ENCODE measurements around the gene DZIP1. TPM values are rescaled to one million over a fixed set of nuclear protein-coding genes. Genes with fewer than 3 reads are reported as not detected.

The DZIP1 gene
- total RNA-seq, 1 experiment from 2014 or later = 33.6 TPM

- DNase-seq = no peak
- peaks cover 25 to 69% (median 63%) of the 10 kb centered on the region in 3 experiments; a peak in 6 of 7 replicates for H3K36me3 Mint-ChIP-seq (ENCODE audit: insufficient read depth in 1 of 3, low read depth in 3 of 3)
- no peaks in the 10 kb centered on the region for H3K9me3 ChIP-seq (ENCODE audit: control insufficient read depth, low read depth, low read length)
- no peaks in the 10 kb centered on the region for H4K20me1 ChIP-seq (ENCODE audit: control insufficient read depth, insufficient read depth, insufficient read length)
- H2AFZ ChIP-seq (ENCODE audit: low read length) = no peak overlapping the region
- no peak overlapping the region for H4K8ac ChIP-seq (replicated peaks; ENCODE audit: insufficient read length, low read depth, low read length)
- H3K4me1 ChIP-seq (ENCODE audit: insufficient read depth, low read length) = no peaks in the 10 kb centered on the region
- peak overlapping the region in 1 of 3 experiments; percentile 16; a peak in 1 of 7 replicates for H3K27ac Mint-ChIP-seq
- no peak overlapping the region for H3K27ac ChIP-seq (ENCODE audit: insufficient read length, low read depth, low read length)
- H2BK120ac ChIP-seq (ENCODE audit: low read depth, low read length, poor library complexity, severe bottlenecking) = no peak overlapping the region
- no peak overlapping the region for H2BK12ac ChIP-seq (ENCODE audit: insufficient read length, low read depth, low read length)
- H4K5ac ChIP-seq (ENCODE audit: insufficient read length, low read depth, low read length) = no peak overlapping the region
- H4K91ac ChIP-seq (ENCODE audit: insufficient read length, low read depth, low read length) = no peak overlapping the region
- no peak overlapping the region for H3K4ac ChIP-seq (ENCODE audit: low read depth, low read length)
- H3K14ac ChIP-seq (ENCODE audit: insufficient read depth, low read length) = no peak overlapping the region
- no peak overlapping the region for H3K23ac ChIP-seq (ENCODE audit: insufficient read length, low read depth, low read length)
- no peak overlapping the region for H3K4me2 ChIP-seq (ENCODE audit: insufficient read depth, insufficient read length, low read length)
- no peaks in the 10 kb centered on the region for H3K79me1 ChIP-seq (ENCODE audit: insufficient read depth, low read depth, low read length, poor library complexity, severe bottlenecking)
- no peaks in the 10 kb centered on the region for H3K4me1 Mint-ChIP-seq
- H3T11ph ChIP-seq (ENCODE audit: low read length) = no peak overlapping the region
- H3K9ac ChIP-seq (ENCODE audit: extremely low read depth, insufficient read length, low read length) = no peak overlapping the region
- no peak overlapping the region for H3K56ac ChIP-seq (ENCODE audit: insufficient read length, low read depth, low read length)
- no peaks in the 10 kb centered on the region for H3K27me3 ChIP-seq (ENCODE audit: insufficient read depth, low read length)
- no CpG with 5 or more reads among the region's 7 CpGs for WGBS (ENCODE audit: extremely low coverage, insufficient read length, low lambda C conversion rate)
- H2AK5ac ChIP-seq (ENCODE audit: insufficient read length, low read length) = no peak overlapping the region
- TF ChIP-seq, protein P1, sequence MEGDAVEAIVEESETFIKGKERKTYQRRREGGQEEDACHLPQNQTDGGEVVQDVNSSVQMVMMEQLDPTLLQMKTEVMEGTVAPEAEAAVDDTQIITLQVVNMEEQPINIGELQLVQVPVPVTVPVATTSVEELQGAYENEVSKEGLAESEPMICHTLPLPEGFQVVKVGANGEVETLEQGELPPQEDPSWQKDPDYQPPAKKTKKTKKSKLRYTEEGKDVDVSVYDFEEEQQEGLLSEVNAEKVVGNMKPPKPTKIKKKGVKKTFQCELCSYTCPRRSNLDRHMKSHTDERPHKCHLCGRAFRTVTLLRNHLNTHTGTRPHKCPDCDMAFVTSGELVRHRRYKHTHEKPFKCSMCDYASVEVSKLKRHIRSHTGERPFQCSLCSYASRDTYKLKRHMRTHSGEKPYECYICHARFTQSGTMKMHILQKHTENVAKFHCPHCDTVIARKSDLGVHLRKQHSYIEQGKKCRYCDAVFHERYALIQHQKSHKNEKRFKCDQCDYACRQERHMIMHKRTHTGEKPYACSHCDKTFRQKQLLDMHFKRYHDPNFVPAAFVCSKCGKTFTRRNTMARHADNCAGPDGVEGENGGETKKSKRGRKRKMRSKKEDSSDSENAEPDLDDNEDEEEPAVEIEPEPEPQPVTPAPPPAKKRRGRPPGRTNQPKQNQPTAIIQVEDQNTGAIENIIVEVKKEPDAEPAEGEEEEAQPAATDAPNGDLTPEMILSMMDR (conservative IDR thresholded peaks at IDR 0.05) = no peak
- no peaks in the 10 kb centered on the region for H3K23me2 ChIP-seq (ENCODE audit: insufficient read length, low read depth, low read length, poor library complexity, severe bottlenecking)
- H3K4me3 Mint-ChIP-seq = no peak overlapping the region
- H3K9me3 Mint-ChIP-seq = no peaks in the 10 kb centered on the region
- no peak overlapping the region for H2BK5ac ChIP-seq (ENCODE audit: insufficient read length, low read length)
- no peak overlapping the region for H2BK15ac ChIP-seq (ENCODE audit: low read depth, low read length)
- H3K79me2 ChIP-seq (ENCODE audit: insufficient read depth, low read length) = no peaks in the 10 kb centered on the region
- no peaks in the 10 kb centered on the region for H3K27me3 Mint-ChIP-seq (ENCODE audit: low read depth)
- no peak overlapping the region for H3K18ac ChIP-seq (ENCODE audit: insufficient read length, low read depth, low read length)
- no peak overlapping the region for H2BK20ac ChIP-seq (ENCODE audit: low read depth, low read length, poor library complexity, severe bottlenecking)
Observed at GRCh38 chr13:95614641-95615245, 29.8 kb downstream of the DZIP1 start.
